GM23338 (cell line): ENCODE measurements around the gene WDR37. TPM values are rescaled to one million over a fixed set of nuclear protein-coding genes. Genes with fewer than 3 reads are reported as not detected.

Experiments used
- ATAC-seq: fragments of 200-7000 bp; cut with Tn5 transposase; 3 replicates; pipeline ENCODE4 v1.9.1; 2020
- DNase-seq: peaks from one replicate; pipeline ENCODE4 v3.0.0-alpha.2; 2015; ENCODE audit warnings: low spot score
- H2AFZ ChIP-seq: fragments of 200-600 bp; sonication (generic); 2 replicates; pipeline ENCODE4 v1.8.0; 2016; ENCODE audit warnings: antibody characterized with exemption, mild to moderate bottlenecking, moderate library complexity
- H3F3A ChIP-seq: fragments of 200-600 bp; sonication (generic); replicated peaks from 2 replicates; pipeline ENCODE4 v1.8.0; 2017; ENCODE audit warnings: antibody characterized with exemption, mixed run types, low read depth
- H3K27ac ChIP-seq: fragments of 200-600 bp; sonication (generic); 2 replicates; pipeline ENCODE4 v1.6.1; 2016; ENCODE audit warnings: low read depth
- H3K27me3 ChIP-seq: fragments of 200-600 bp; sonication (generic); 2 replicates; pipeline ENCODE4 v1.8.0; 2016; ENCODE audit warnings: mild to moderate bottlenecking, mixed run types, moderate library complexity; ENCODE audit not compliant: insufficient read depth
- H3K36me3 ChIP-seq: fragments of 200-600 bp; sonication (generic); 2 replicates; pipeline ENCODE4 v1.8.0; 2016; ENCODE audit warnings: mild to moderate bottlenecking; ENCODE audit not compliant: insufficient read depth
- H3K4me1 ChIP-seq: fragments of 200-600 bp; sonication (generic); 2 replicates; pipeline ENCODE4 v1.8.0; 2016; ENCODE audit warnings: mild to moderate bottlenecking, moderate library complexity; ENCODE audit not compliant: insufficient read depth
- H3K4me2 ChIP-seq: fragments of 200-600 bp; sonication (generic); 2 replicates; pipeline ENCODE4 v1.7.1; 2017; ENCODE audit warnings: mixed run types
- H3K4me3 ChIP-seq: fragments of 200-600 bp; sonication (generic); 2 replicates; pipeline ENCODE4 v1.6.1; 2016; ENCODE audit warnings: mixed run types
- H3K79me2 ChIP-seq: fragments of 200-600 bp; sonication (generic); replicated peaks from 2 replicates; pipeline ENCODE4 v1.8.0; 2017; ENCODE audit warnings: mild to moderate bottlenecking; ENCODE audit not compliant: insufficient read depth
- H3K9me2 ChIP-seq: fragments of 200-600 bp; sonication (generic); 2 replicates; pipeline ENCODE4 v1.8.0; 2017; ENCODE audit not compliant: insufficient read depth
- H4K20me1 ChIP-seq: fragments of 200-600 bp; sonication (generic); replicated peaks from 2 replicates; pipeline ENCODE4 v1.8.0; 2017; ENCODE audit warnings: mild to moderate bottlenecking; ENCODE audit not compliant: insufficient read depth
- H3K27ac Mint-ChIP-seq: 2 replicates; pipeline ENCODE4 v1.8.0; 2020; ENCODE audit warnings: inconsistent platforms, mild to moderate bottlenecking, moderate library complexity, mixed read lengths
- H3K27me3 Mint-ChIP-seq: 3 replicates; pipeline ENCODE4 v1.8.0; 2022; ENCODE audit warnings: low read depth, mild to moderate bottlenecking, moderate library complexity, mixed read lengths, inconsistent platforms; ENCODE audit not compliant: insufficient read depth, poor library complexity
- H3K36me3 Mint-ChIP-seq: 3 replicates; pipeline ENCODE4 v1.8.0; 2021; ENCODE audit warnings: low read depth, mild to moderate bottlenecking, inconsistent platforms, moderate library complexity, mixed read lengths
- H3K4me1 Mint-ChIP-seq: 3 replicates; pipeline ENCODE4 v1.8.0; 2020; ENCODE audit warnings: mild to moderate bottlenecking, inconsistent platforms, mixed read lengths
- H3K4me3 Mint-ChIP-seq: 3 replicates; pipeline ENCODE4 v1.8.0; 2021; ENCODE audit warnings: moderate library complexity, mild to moderate bottlenecking, inconsistent platforms, mixed read lengths
- H3K9me3 Mint-ChIP-seq: 3 replicates; pipeline ENCODE4 v1.8.0; 2020; ENCODE audit warnings: moderate library complexity, mild to moderate bottlenecking, inconsistent platforms, mixed read lengths
- CREB1 ChIP-seq: fragments of 250-450 bp; sonication (Bioruptor Pico); IDR thresholded peaks from 2 replicates; pipeline ENCODE4 v1.5.0; 2020; ENCODE audit warnings: low read depth, mild to moderate bottlenecking, moderate library complexity
- ETS1 ChIP-seq: IDR thresholded peaks from 2 replicates; pipeline ENCODE4 v1.6.1; 2016; ENCODE audit warnings: antibody characterized with exemption
- EZH2phosphoT487 ChIP-seq: fragments of 200-600 bp; sonication (generic); IDR thresholded peaks from one replicate; pipeline ENCODE4 v1.8.1; 2018; ENCODE audit warnings: antibody characterized with exemption; ENCODE audit not compliant: unreplicated experiment
- POLR2AphosphoS5 ChIP-seq: IDR thresholded peaks from 2 replicates; pipeline ENCODE4 v1.6.1; 2016; ENCODE audit warnings: antibody characterized with exemption, low read depth
- STAT1 ChIP-seq: IDR thresholded peaks from one replicate; pipeline ENCODE4 v1.6.1; 2016; ENCODE audit warnings: antibody characterized with exemption; ENCODE audit not compliant: unreplicated experiment
- ZNF114 ChIP-seq: fragments of 250-450 bp; sonication (Bioruptor Pico); IDR thresholded peaks from 2 replicates; pipeline ENCODE4 v1.5.0; 2020; ENCODE audit warnings: mild to moderate bottlenecking, moderate library complexity
- ZNF331 ChIP-seq: fragments of 250-450 bp; sonication (Bioruptor Pico); IDR thresholded peaks from 2 replicates; pipeline ENCODE4 v1.5.0; 2020; ENCODE audit warnings: low read depth, mild to moderate bottlenecking, moderate library complexity
- ZNF462 ChIP-seq: fragments of 250-450 bp; sonication (Bioruptor Pico); IDR thresholded peaks from 2 replicates; pipeline ENCODE4 v1.5.0; 2020; ENCODE audit warnings: mild to moderate bottlenecking, moderate library complexity
- polyA plus RNA-seq: library from polyadenylated mRNA; unstranded; fragments of >200 nt; fragmentation: Nextera tagmentation; extraction: Ambion mirVana; gene quantifications from 2 replicates; pipeline ENCODE4 v1.2.1, GENCODE V29; 2016
- total RNA-seq: library from RNA; depleted of rRNA; stranded (reverse); fragments of >200 nt; shearing (Covaris generic); gene quantifications from 2 replicates; pipeline ENCODE4 v1.2.3, GENCODE V29; 2014

Gene WDR37
- total and polyA plus RNA-seq, 2 experiments from 2014 or later, result 6.0 to 10.2 TPM

GRCh38 chr10:1048732-1049424 is 7.3 kb upstream of the WDR37 start, which contains the start of gene IDI1:
Gene IDI1 (minus strand): TSS chr10:1049119. CDS start chr10:1049003, 116 bp downstream.
- Histone ChIP-seq H2AFZ (no peak within 1 kb of the TSS), H3K27ac (peak within 1 kb of the TSS; percentile 98), H3K4me3 (peak within 1 kb of the TSS; percentile 95), H3K79me2 (peaks cover 79% of the 10 kb centered on the region), H4K20me1 (peaks cover 44% of the 10 kb centered on the region), H3K4me2 (peak within 1 kb of the TSS; percentile 83), H3K27me3 (no peaks in the 10 kb centered on the region), H3K4me1 (peaks cover 22% of the 10 kb centered on the region), H3K9me2 (no peaks in the 10 kb centered on the region), H3K36me3 (peaks cover 6% of the 10 kb centered on the region; the same call in 1 of the 2 replicates), H3F3A (peaks cover 21% of the 10 kb centered on the region; the same call in 1 of the 2 replicates)
- DNase-seq (peak; percentile 99), ATAC-seq (peak; percentile 88)
- Mint-ChIP-seq H3K27me3 (peaks cover 25% of the 10 kb centered on the region), H3K4me3 (peak within 1 kb of the TSS; percentile 97), H3K9me3 (no peaks in the 10 kb centered on the region), H3K36me3 (peaks cover 45% of the 10 kb centered on the region), H3K4me1 (peaks cover 26% of the 10 kb centered on the region), H3K27ac (peak within 1 kb of the TSS; percentile 99)
- TF ChIP-seq EZH2phosphoT487, result no peak
- peak; percentile 93 for TF ChIP-seq POLR2AphosphoS5
- no peak for TF ChIP-seq ZNF331 (CRISPR knock-in tag)
- peak; percentile 88 for TF ChIP-seq CREB1

GRCh38 chr10:1049425-1049958 is 6.7 kb upstream of the WDR37 start:
- ATAC-seq (peak; percentile 3), DNase-seq (peak; percentile 47)
- Mint-ChIP-seq H3K27me3 (peaks cover 25% of the 10 kb centered on the region), H3K27ac (peak overlapping the region; percentile 99), H3K4me3 (peak overlapping the region; percentile 97), H3K4me1 (peaks cover 23% of the 10 kb centered on the region), H3K9me3 (no peaks in the 10 kb centered on the region), H3K36me3 (peaks cover 49% of the 10 kb centered on the region)
- no peaks in the 10 kb centered on the region for H3K27me3 ChIP-seq
- peak overlapping the region; percentile 98 for H3K27ac ChIP-seq
- H3K4me3 ChIP-seq, result peak overlapping the region; percentile 95
- H4K20me1 ChIP-seq, result peaks cover 44% of the 10 kb centered on the region
- TF ChIP-seq ETS1, result 0 out of 2 replicates have a peak, but pooled peaks have one; percentile 5
- no peak for TF ChIP-seq STAT1
- H3K9me2 ChIP-seq, result no peaks in the 10 kb centered on the region
- peaks cover 79% of the 10 kb centered on the region for H3K79me2 ChIP-seq
- H3K36me3 ChIP-seq, result peaks cover 2% of the 10 kb centered on the region; the same call in 1 of the 2 replicates
- peaks cover 21% of the 10 kb centered on the region for H3K4me1 ChIP-seq
- peak overlapping the region; percentile 83 for H3K4me2 ChIP-seq
- H2AFZ ChIP-seq, result no peak overlapping the region
- peaks cover 16% of the 10 kb centered on the region; the same call in 1 of the 2 replicates for H3F3A ChIP-seq

- Histone ChIP-seq H3K36me3 (no peaks in the 10 kb centered on the region; the same call in 1 of the 2 replicates), H3K4me2 (peak overlapping the region; percentile 83), H3K9me2 (no peaks in the 10 kb centered on the region), H2AFZ (no peak overlapping the region), H3K4me3 (peak overlapping the region; percentile 95), H3K27ac (peak overlapping the region; percentile 98), H3K79me2 (peaks cover 79% of the 10 kb centered on the region), H4K20me1 (peaks cover 40% of the 10 kb centered on the region), H3F3A (peaks cover 12% of the 10 kb centered on the region; the same call in 1 of the 2 replicates), H3K4me1 (peaks cover 23% of the 10 kb centered on the region), H3K27me3 (no peaks in the 10 kb centered on the region)
- Mint-ChIP-seq H3K36me3 (peaks cover 49% of the 10 kb centered on the region), H3K9me3 (no peaks in the 10 kb centered on the region), H3K27ac (peak overlapping the region; percentile 99; the same call in 1 of the 2 replicates), H3K4me3 (peak overlapping the region; percentile 97), H3K27me3 (peaks cover 25% of the 10 kb centered on the region), H3K4me1 (peaks cover 26% of the 10 kb centered on the region)
- DNase-seq (no peak), ATAC-seq (no peak)
- TF ChIP-seq ZNF114 (CRISPR knock-in tag) (no peak), ZNF462 (CRISPR knock-in tag) (no peak), ZNF331 (CRISPR knock-in tag) (no peak)
These were observed 6.0 kb upstream of the WDR37 start for GRCh38 chr10:1050145-1050544.
